ENCODE data around the gene ATP6V0B. TPM values are rescaled to one million over a fixed set of nuclear protein-coding genes. Genes with fewer than 3 reads are reported as not detected.

ATP6V0B gene
- total and polyA plus RNA-seq, 9 of the 15 experiments (the other 6 are each of a cell fraction or from before 2014, with no cell fraction given), result 137 to 328 (median 220) TPM

DNA sequence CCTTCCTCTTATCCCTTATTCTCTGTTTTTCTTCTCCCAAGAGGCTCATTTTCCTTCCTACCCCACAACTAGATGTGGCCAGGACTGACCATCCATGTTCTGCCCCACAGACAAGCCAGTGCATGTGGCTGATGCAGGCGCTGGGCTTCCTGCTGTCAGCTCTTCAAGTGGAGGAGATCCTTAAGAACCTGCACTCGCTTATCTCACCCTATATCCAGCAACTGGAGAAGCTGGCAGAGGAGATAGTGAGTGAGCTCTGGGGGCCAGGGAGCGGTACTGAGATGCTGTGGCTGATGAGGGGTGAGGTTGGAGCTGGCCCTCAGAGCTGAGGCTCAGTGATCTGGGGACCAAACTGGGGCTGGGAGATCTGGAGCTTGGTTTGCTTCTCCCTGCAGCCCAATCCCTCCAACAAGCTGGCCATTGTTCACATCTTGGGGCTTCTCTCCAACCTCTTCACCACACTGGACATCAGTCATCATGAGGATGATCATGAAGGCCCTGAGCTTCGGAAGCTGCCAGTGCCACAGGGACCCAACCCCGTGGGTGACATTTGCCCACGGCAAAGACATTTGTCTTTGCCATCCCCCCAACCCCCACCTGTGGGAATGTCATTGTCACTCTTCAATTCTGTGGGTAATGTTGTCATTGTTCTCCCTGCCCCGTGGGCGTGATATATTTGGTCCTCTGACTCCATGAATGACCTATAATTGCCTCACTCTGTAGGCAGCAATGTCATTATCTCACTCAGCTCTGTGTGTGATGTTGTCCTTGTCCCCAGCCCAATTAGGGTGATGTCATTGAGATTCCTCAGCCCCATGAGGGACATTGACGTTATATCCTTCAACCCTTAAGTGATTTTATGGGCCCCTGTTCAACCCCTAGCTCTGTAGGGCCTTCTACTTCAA is 16.2 kb upstream of the ATP6V0B start (continued):
- TF ChIP-seq, protein P1, sequence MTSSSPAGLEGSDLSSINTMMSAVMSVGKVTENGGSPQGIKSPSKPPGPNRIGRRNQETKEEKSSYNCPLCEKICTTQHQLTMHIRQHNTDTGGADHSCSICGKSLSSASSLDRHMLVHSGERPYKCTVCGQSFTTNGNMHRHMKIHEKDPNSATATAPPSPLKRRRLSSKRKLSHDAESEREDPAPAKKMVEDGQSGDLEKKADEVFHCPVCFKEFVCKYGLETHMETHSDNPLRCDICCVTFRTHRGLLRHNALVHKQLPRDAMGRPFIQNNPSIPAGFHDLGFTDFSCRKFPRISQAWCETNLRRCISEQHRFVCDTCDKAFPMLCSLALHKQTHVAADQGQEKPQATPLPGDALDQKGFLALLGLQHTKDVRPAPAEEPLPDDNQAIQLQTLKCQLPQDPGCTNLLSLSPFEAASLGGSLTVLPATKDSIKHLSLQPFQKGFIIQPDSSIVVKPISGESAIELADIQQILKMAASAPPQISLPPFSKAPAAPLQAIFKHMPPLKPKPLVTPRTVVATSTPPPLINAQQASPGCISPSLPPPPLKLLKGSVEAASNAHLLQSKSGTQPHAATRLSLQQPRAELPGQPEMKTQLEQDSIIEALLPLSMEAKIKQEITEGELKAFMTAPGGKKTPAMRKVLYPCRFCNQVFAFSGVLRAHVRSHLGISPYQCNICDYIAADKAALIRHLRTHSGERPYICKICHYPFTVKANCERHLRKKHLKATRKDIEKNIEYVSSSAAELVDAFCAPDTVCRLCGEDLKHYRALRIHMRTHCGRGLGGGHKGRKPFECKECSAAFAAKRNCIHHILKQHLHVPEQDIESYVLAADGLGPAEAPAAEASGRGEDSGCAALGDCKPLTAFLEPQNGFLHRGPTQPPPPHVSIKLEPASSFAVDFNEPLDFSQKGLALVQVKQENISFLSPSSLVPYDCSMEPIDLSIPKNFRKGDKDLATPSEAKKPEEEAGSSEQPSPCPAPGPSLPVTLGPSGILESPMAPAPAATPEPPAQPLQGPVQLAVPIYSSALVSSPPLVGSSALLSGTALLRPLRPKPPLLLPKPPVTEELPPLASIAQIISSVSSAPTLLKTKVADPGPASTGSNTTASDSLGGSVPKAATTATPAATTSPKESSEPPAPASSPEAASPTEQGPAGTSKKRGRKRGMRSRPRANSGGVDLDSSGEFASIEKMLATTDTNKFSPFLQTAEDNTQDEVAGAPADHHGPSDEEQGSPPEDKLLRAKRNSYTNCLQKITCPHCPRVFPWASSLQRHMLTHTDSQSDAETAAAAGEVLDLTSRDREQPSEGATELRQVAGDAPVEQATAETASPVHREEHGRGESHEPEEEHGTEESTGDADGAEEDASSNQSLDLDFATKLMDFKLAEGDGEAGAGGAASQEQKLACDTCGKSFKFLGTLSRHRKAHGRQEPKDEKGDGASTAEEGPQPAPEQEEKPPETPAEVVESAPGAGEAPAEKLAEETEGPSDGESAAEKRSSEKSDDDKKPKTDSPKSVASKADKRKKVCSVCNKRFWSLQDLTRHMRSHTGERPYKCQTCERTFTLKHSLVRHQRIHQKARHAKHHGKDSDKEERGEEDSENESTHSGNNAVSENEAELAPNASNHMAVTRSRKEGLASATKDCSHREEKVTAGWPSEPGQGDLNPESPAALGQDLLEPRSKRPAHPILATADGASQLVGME (CRISPR knock-in tag; IDR thresholded peaks at IDR 0.05), result peak; percentile 70; the same call in 1 of the 2 replicates
- TF ChIP-seq TCF3 (CRISPR knock-in tag; IDR thresholded peaks at IDR 0.05), result peak; percentile 91
- TF ChIP-seq CEBPB (tag; IDR thresholded peaks at IDR 0.05), result no peak
- no peak for TF ChIP-seq ELF2 (CRISPR knock-in tag; IDR thresholded peaks at IDR 0.05)
- TF ChIP-seq TAL1 (IDR thresholded peaks at IDR 0.05), result peak; percentile 77
- TF ChIP-seq, protein P2, sequence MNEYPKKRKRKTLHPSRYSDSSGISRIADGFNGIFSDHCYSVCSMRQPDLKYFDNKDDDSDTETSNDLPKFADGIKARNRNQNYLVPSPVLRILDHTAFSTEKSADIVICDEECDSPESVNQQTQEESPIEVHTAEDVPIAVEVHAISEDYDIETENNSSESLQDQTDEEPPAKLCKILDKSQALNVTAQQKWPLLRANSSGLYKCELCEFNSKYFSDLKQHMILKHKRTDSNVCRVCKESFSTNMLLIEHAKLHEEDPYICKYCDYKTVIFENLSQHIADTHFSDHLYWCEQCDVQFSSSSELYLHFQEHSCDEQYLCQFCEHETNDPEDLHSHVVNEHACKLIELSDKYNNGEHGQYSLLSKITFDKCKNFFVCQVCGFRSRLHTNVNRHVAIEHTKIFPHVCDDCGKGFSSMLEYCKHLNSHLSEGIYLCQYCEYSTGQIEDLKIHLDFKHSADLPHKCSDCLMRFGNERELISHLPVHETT (CRISPR knock-in tag; conservative IDR thresholded peaks at IDR 0.05 in 1 of 2, IDR thresholded peaks at IDR 0.05 in 1 of 2), result no peak
- no peak for TF ChIP-seq SIN3A (IDR thresholded peaks at IDR 0.05; ENCODE audit: borderline replicate concordance in 2 of 2, control insufficient read depth in 1 of 2, low read depth in 2 of 2, low read length in 2 of 2)
- no peak for TF ChIP-seq JUN (IDR thresholded peaks at IDR 0.05; ENCODE audit: borderline replicate concordance, low read depth, low read length)
- no peak for TF ChIP-seq JUN (CRISPR knock-in tag; IDR thresholded peaks at IDR 0.05; ENCODE audit: borderline replicate concordance)
- no peak for TF ChIP-seq ZNF253 (CRISPR knock-in tag; conservative IDR thresholded peaks at IDR 0.05)
- TF ChIP-seq XRCC3 (IDR thresholded peaks at IDR 0.05), result no peak
- 0 out of 2 replicates have a peak, but pooled peaks have one; percentile 46 for TF ChIP-seq MTA2 (IDR thresholded peaks at IDR 0.05; ENCODE audit: low read depth)
- no peak for TF ChIP-seq KLF6 (CRISPR knock-in tag; IDR thresholded peaks at IDR 0.05; ENCODE audit: borderline replicate concordance)
- TF ChIP-seq ZNF143 (CRISPR knock-in tag; IDR thresholded peaks at IDR 0.05), result no peak
- no peak for TF ChIP-seq BACH1 (tag; IDR thresholded peaks at IDR 0.05)
- no peak for TF ChIP-seq DLX4 (CRISPR knock-in tag; IDR thresholded peaks at IDR 0.05)
- TF ChIP-seq MAFG (tag; conservative IDR thresholded peaks at IDR 0.05), result no peak
- TF ChIP-seq THRAP3 (IDR thresholded peaks at IDR 0.05; ENCODE audit: borderline replicate concordance), result no peak
- no peak for TF ChIP-seq DACH1 (IDR thresholded peaks at IDR 0.05; ENCODE audit: partially characterized antibody)

Measured in K562 (cell line).